Umbilical cord (tissue), 2 donors: ENCODE data around the gene RIMBP2. TPM values are rescaled to one million over a fixed set of nuclear protein-coding genes. Genes with fewer than 3 reads are reported as not detected.

ENCODE experiments used
- DNase-seq: peaks from one replicate; pipeline ENCODE4 v3.0.0-alpha.2; 2015; ENCODE audit warnings: low spot score
- total RNA-seq: library from RNA; depleted of rRNA; stranded (reverse); fragments of >200 nt; gene quantifications from one replicate; pipeline ENCODE4 v1.2.3, GENCODE V29; 2014; ENCODE audit warnings: low replicate concordance; ENCODE audit not compliant: insufficient read depth

The RIMBP2 gene
- total RNA-seq, 1 donor from 2014 or later, result 1.9 TPM

DNA sequence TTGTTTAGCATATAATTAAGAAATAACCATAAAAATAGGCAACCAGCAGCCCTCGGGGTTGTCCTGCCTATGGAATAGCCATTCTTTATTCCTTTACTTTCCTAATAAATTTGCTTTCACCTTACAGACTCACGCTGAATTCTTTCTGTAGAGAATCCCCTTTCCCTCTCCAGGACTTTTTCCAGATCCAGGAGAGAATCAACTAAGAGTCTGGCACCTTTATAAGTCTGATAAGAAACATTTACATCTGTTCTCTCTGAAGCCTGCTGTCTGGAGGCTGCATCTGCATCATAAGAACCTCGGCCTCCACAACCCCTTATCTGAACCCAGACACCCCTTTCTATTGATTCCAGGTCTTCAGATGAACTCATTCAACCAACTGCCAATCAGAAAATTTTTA lies 32.3 kb downstream of the RIMBP2 start:
- no peak for DNase-seq

DNA sequence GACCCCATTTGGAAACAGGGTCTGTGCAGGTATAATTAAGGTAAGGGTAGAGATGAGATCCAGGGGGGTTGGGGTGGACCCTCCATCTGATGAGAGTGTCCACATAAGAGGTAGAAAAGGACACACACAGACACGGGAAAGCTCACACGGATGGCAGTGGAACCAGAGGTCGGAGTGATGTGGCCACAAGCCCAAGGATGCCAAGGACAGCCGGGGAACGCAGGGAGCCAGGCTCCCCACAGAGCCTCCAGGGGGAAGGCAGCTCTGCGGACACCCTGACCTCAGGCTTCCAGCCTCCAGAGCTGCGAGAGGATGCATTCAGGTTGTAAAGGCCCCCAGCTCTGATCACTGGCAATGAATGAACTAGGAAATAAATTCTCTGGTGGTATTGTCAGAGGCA lies 33.0 kb downstream of the RIMBP2 start:
- no peak for DNase-seq

DNA sequence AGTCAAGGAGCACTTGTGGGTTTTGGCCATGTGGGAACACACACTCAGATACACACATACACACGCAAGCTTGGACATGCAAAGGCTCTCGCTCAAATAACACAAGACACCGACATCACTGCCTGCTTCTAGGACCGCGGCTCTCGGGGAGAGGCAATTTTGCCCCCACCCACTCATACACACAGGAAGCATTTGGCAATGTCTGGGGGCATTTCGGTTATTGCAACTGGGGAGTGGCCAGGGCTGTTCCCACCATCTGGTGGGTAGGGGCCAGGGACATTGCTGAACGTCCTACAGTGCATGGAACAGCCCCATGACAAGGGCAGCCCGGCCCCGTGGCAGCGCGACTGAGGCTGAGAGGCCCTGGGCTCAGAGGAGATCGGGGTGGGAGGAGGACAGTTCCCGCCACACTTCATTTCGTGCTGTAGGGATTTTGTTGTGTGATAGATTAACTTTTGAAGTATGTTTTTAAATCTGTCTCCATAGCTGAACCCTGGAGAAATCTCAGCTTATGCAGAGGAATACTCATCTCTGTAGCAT lies 35.6 kb downstream of the RIMBP2 start:
- no peak for DNase-seq

GRCh38 chr12:130677957-130678558 lies 38.0 kb downstream of the RIMBP2 start:
- DNase-seq, result no peak

DNA sequence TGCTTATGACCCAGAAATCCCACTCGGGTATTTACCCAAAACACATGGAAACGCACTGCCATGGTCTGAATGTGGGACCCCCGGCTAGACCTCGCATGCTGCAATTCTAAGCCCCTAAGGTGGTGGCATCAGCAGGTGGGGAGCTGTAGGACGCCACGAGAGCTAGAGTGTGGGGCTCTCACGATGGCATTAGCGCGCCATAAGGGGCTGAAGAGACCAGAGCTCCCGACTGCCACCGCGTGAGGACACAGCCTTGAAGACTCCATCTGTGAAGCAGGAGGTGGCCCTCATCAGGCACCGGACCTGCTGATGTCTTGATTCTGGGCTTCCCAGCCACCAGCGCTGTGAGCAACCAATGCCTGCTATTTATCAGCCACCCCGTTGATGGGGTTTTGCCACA lies 40.3 kb downstream of the RIMBP2 start:
- DNase-seq, result no peak

GRCh38 chr12:130675121-130675520 lies 41.0 kb downstream of the RIMBP2 start:
- DNase-seq, result no peak

DNA sequence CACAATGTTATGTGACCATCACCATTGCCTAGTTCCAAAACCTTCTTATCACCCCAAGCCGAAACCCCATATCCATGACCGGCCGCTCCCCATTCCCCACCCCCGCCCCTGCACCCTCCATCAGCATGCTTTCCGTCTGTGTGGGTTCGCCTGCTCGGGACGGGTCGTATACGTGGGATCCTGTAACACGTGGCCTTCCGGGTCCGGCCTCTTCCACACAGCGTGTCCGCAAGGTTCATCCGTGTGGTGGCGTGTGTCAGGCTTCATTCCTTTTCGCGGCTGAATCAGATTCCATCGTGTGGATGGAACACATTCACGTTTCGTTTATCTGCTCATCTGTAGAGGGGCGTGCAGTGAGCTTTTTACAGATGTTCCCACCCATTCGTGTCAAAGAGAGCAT lies 41.4 kb downstream of the RIMBP2 start:
- no peak for DNase-seq

GRCh38 chr12:130673036-130673705 lies 42.9 kb downstream of the RIMBP2 start:
- no peak for DNase-seq

DNA sequence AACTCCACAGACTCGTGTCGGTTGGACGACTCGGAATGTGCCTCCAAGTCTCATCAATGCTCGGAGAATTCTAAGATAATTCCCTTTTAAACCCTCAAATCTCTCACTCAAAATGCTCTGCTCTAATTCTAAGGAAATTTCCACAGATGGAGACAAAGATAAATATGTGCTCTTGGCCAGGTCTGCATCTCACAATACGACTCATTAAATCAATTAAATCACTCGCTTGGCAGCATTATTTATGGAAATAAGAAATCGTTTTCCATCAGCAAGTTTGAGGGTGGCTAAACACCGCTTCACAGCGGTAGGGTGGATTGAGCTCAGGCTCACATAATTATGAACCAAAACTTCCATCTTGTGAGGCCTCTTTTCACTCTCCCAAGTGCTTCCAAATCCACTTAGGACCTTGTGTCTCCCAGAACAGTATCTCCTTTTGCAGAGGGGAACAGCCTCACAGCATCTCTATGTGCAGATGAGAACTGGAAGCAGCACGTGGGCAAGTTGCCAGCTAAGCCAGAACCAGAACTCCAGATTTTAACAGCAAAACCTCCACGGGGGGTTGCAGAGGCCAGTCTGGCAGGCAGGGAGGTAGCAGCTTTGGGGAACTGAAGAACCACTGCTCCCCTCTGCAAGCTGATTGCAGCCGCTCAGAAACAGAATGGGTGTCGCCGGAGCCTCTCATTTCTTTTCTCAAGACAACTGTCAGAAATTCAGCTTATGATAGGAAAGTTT lies 43.8 kb downstream of the RIMBP2 start:
- DNase-seq, result no peak

DNA sequence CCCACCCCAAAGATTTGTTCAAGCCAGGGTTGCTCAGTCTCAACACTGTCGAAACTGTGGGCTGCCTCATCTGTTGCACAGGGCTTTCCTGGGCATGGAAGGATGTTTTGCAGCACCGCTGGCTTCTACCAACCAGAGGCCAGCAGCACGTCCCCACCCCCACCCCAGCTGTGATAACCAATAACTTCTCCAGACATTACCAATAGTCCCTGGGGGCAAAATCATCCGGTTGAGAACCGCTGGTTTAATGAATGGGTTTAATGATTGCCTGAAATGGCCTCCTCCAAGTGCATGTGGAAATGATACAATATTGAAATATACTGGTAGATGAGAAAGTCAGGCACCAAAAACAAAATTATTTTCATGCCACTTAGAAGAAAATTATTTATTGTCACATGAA lies 44.5 kb downstream of the RIMBP2 start:
- no peak for DNase-seq

GRCh38 chr12:130669797-130670196 lies 46.3 kb downstream of the RIMBP2 start:
- no peak for DNase-seq

- no peak for DNase-seq
Measured at GRCh38 chr12:130669205-130669557, 46.9 kb downstream of the RIMBP2 start.

DNA sequence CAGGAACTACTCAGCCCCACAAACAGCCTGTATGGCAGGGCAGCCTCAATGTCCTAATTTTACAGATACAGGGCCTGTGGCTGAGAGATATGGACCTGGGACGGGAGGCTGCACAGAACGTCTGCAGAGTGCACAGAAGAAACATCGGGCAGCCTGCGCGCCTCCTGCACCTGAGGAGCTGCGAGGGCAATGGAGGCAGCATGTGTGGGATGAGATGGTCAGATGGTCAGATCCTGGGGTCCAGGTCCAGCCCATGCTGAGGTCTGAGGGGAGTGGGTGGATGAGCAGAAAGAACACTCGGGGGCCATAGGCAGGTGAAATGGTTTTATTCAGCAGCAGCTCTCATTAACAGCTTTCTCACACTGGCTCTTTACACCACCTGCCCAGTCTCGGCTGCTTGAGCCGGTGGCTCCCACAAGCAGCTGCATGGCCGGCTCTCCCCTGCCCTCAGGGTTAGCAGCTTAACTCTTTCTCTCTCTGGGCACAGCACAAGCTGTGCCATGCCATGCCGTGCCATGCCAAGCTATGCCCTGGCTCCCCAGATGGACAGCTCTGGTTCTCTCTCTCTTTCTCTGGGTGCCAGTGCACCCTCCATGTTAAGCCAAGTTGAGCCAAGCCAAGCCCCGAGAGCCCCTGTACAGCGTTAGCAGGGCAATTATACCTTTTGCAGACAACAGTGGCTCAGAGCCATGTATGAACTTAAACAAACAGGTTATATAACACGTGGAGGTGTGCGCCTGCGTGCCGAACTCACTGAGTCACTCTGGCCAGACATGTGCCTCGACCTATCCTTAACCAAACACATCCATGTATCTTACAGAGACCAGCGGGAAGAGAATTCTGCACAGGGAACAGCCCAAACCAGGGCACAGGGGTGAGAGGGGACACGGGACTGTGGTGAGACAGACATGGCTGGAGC lies 47.6 kb downstream of the RIMBP2 start:
- DNase-seq, result no peak

- no peak for DNase-seq
Measured at GRCh38 chr12:130667421-130667960, 48.6 kb downstream of the RIMBP2 start.

DNA sequence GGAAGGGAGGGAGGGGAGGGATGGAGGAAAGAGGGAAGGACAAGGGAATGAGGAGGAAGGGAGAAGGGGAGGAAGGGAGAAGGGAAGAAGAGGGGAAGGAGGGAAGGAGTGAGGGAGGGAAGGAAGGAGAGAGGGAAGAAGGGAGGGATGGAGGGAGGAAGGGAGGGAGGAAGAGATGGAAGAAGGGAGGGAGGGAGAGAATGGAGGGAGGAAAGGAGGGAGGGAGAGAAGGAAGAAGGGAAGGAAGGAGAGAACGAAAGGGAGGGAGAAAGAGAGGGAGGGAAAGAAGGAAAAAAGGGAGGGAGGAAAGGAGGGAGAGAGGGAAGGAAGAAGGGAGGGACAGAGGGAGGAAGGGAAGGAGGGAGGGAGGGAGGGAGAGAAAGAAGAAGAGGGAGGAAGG lies 49.5 kb downstream of the RIMBP2 start:
- no peak for DNase-seq

GRCh38 chr12:130665753-130666152 lies 50.3 kb downstream of the RIMBP2 start:
- DNase-seq, result peak; percentile 40

- no peak for DNase-seq
Measured at GRCh38 chr12:130664772-130665171, 51.3 kb downstream of the RIMBP2 start.

DNA sequence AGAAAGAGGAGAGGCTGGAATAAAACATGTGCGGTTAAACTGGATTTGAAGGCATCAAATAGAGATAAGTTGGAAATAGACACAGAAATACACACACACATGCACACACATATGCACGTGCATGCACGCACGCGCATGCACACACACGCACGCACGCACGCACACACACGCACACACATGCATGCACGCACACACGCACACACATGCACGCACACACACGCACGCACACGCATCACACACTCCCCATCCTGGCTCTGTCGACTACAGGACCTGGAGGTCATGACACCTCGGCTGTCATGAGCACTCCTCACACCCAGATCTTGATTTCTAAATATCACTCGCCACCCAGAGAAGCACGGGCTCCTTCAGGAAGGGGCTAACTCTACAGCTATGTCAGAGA lies 51.8 kb downstream of the RIMBP2 start:
- no peak for DNase-seq

- DNase-seq, result no peak
Measured at GRCh38 chr12:130663514-130663913, 52.6 kb downstream of the RIMBP2 start.

- no peak for DNase-seq
Measured at GRCh38 chr12:130661486-130662255, 54.4 kb downstream of the RIMBP2 start.

GRCh38 chr12:130661059-130661458 lies 55.0 kb downstream of the RIMBP2 start:
- no peak for DNase-seq
